Caki2 (cell line): ENCODE data around the gene PIP5KL1. TPM values are rescaled to one million over a fixed set of nuclear protein-coding genes. Genes with fewer than 3 reads are reported as not detected.

Experiments used
- DNase-seq: peaks from one replicate; pipeline ENCODE4 v3.0.0-alpha.2; 2015; ENCODE audit warnings: low read depth
- in situ Hi-C: cut with HindIII; loops from 2 replicates; pipeline ENCODE4 v1.10.0; 2016; ENCODE audit warnings: low sequenced_read_pairs, low pct_unique_long_range_greater_than_20kb, mixed read lengths
- total RNA-seq: library from RNA; depleted of rRNA; stranded (reverse); fragments of >200 nt; shearing (Covaris generic); gene quantifications from 2 replicates; pipeline ENCODE4 v1.2.3, GENCODE V29; 2014; ENCODE audit warnings: low replicate concordance; rRNA removed

Gene PIP5KL1
- total RNA-seq, 1 experiment from 2014 or later = 6.2 TPM

DNA sequence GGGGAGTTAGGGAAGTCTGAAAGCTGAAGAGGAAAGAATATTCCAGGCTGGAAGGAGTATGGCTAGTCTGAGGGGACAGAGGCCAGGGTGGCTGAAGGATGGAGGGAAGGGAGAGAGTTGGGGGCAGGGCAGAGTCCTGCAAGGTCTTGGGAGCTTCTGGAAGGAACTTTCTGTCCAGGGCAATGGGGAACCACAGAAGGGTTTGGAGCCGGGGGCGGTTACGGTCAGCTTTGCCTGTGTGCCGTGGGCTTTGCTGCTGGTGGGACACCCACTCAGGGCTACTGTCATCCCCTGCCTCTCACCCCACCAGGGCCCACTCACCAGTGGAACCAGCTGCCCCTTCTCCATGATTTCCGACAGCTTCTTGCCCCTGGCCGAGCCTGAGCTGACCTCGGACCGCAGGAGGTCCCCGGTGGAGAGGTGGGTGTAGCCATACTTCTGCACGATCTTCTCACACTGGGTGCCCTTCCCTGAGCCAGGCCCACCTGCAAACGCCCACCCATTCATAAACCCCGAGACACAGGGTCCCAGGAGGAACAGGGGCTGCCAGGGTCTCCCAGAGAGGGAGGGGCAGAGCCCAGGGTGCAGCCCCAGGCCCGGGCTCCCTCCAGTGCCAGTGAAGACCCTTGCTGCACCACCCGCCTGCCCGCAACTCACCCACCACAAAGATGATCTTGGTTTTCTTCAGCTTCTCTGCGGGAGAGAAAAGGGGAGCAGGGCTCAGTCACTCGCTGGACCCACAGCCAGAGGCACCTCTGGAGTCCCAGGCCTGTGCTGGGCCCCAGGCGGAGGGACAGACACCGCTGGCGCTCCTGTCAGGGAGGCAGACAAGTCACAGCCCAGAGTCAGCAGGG lies 58.0 kb downstream of the PIP5KL1 start:
- no peak for DNase-seq
- in situ Hi-C loops = no loop called here

DNA sequence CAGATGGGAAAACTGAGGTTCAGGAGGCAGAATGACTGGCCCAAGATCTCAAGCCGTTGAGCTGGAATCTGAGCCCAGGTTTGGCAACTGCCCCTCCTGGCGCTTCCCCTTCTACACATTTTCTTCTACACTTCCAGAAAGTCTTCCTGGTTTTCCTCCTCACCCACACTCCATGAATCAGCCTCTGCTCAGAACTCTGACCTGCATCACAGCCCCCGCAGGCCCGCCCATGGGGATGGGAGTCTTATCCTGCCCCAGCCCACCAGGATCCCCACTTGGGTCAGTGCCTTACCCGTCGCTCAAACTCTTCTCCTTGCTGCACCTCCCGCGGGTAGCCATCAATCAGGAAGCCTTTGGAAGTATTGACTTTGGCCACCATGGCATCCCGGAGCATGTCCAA lies 59.0 kb downstream of the PIP5KL1 start:
- DNase-seq = no peak
- in situ Hi-C loops = no loop called here

DNA sequence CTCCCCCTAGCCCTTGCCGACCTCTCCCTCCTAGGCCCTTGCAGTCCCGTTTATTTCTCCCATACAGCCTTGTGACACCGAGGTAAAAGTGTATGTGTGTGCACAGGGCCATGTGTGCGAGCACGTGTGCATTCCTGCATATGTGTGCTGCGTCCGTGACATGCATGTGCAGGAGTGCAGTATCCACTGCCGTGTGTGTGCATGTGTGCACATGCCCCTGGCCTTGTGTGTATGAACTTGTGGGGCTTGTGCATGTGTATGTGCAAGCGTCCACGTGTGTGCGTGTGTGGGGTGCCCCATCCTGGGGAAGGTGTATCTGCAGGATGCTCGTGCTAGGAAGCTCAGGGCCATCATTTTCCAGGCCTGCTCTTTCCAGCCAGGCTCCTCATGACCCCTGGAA lies 59.7 kb downstream of the PIP5KL1 start:
- in situ Hi-C loops = no loop called here

More for the DNA sequence above, 59.7 kb downstream of the PIP5KL1 start:
- DNase-seq = no peak

Other genes with a start within 250 kb of the PIP5KL1 start
- not detected in 2 replicates for gene CFAP157, start 223.8 kb downstream of the PIP5KL1 start, total RNA-seq
- 15.6 and 58.3 TPM in 2 replicates for gene PTRH1, start 215.1 kb downstream of the PIP5KL1 start, total RNA-seq
- gene TTC16, start 214.7 kb downstream of the PIP5KL1 start, total RNA-seq = 0.67 TPM in 1 of 2 replicates, not detected in the other
- 2.3 and 2.6 TPM in 2 replicates for gene TOR2A, start 195.5 kb downstream of the PIP5KL1 start, total RNA-seq
- not detected in 2 replicates for gene SH2D3C, start 152.1 kb downstream of the PIP5KL1 start, total RNA-seq
- gene CDK9, start 144.7 kb downstream of the PIP5KL1 start, total RNA-seq = 38.3 and 51.9 TPM in 2 replicates
- 76.5 and 99.2 TPM in 2 replicates for gene FPGS, start 127.9 kb downstream of the PIP5KL1 start, total RNA-seq
- gene ENG, start 76.1 kb downstream of the PIP5KL1 start, total RNA-seq = 2.1 and 5.2 TPM in 2 replicates
- gene AK1, start 53.1 kb downstream of the PIP5KL1 start, total RNA-seq = 32.4 and 51.2 TPM in 2 replicates
- gene ST6GALNAC6, start 31.2 kb downstream of the PIP5KL1 start, total RNA-seq = 22.8 and 27.4 TPM in 2 replicates
- 18.1 and 22.2 TPM in 2 replicates for gene ST6GALNAC4, start 13.7 kb downstream of the PIP5KL1 start, total RNA-seq
- 46.9 and 54.5 TPM in 2 replicates for gene DPM2, start 7.1 kb upstream of the PIP5KL1 start, total RNA-seq
- gene EEIG1, start 50.2 kb upstream of the PIP5KL1 start, total RNA-seq = 93.4 and 140 TPM in 2 replicates
- 12.3 and 24.5 TPM in 2 replicates for gene NAIF1, start 136.5 kb upstream of the PIP5KL1 start, total RNA-seq
- gene SLC25A25, start 137.5 kb upstream of the PIP5KL1 start, total RNA-seq = 5.0 and 14.5 TPM in 2 replicates
- gene PTGES2, start 197.0 kb upstream of the PIP5KL1 start, total RNA-seq = 93.5 and 114 TPM in 2 replicates
- 2.2 TPM in 1 of 2 replicates, not detected in the other for gene LCN2, start 218.7 kb upstream of the PIP5KL1 start, total RNA-seq
- gene BBLN, start 229.5 kb upstream of the PIP5KL1 start, total RNA-seq = 172 and 199 TPM in 2 replicates